PC-3 (cell line): Measurements from ENCODE around the gene PLPP1. TPM values are rescaled to one million over a fixed set of nuclear protein-coding genes. Genes with fewer than 3 reads are reported as not detected.

Experiments
- ATAC-seq: fragments of 200-7000 bp; cut with Tn5 transposase; 2 replicates; pipeline ENCODE4 v1.9.1; 2020; ENCODE audit warnings: mild to moderate bottlenecking, moderate library complexity
- BruUV-seq: library from RNA; stranded (reverse); fragments of 400-500 nt; replicated peaks from 2 replicates; lab custom pipeline; 2021; lab: Mats Ljungman, UMichigan
- CTCF ChIA-PET: fragments of 300-600 bp; sonication (Branson Sonifier 250); formaldehyde crosslinking; loops from one replicate; lab custom pipeline; 2022; ENCODE audit warnings: antibody characterized with exemption; lab: Charles Lee
- POLR2A ChIA-PET: fragments of 300-600 bp; sonication (Branson Sonifier 250); formaldehyde crosslinking; loops from one replicate; lab custom pipeline; 2022; ENCODE audit warnings: antibody characterized with exemption; ENCODE audit not compliant: unreplicated experiment; lab: Charles Lee
- DNase-seq: peaks from one replicate; pipeline ENCODE4 v3.0.0-alpha.2; 2015
- H2AFZ ChIP-seq: fragments of 300-600 bp; sonication (generic); 2 replicates; pipeline ENCODE4 v1.6.0; 2016; ENCODE audit warnings: antibody characterized with exemption, low read length
- H3F3A ChIP-seq: fragments of 300-600 bp; sonication (generic); one replicate; pipeline ENCODE4 v1.6.0; 2017; ENCODE audit warnings: antibody characterized with exemption, low read length, control low read depth, mild to moderate bottlenecking; ENCODE audit not compliant: unreplicated experiment
- H3K27ac ChIP-seq: fragments of 300-600 bp; sonication (generic); 2 replicates; pipeline ENCODE4 v1.5.1; 2016; ENCODE audit warnings: mild to moderate bottlenecking, low read length
- H3K27me3 ChIP-seq: fragments of 300-600 bp; sonication (generic); 2 replicates; pipeline ENCODE4 v1.6.1; 2016; ENCODE audit warnings: low read length, mixed read lengths
- H3K36me3 ChIP-seq: fragments of 300-600 bp; sonication (generic); 2 replicates; pipeline ENCODE4 v1.6.1; 2016; ENCODE audit warnings: low read depth, mixed run types, low read length, mixed read lengths
- H3K4me1 ChIP-seq: fragments of 300-600 bp; sonication (generic); 2 replicates; pipeline ENCODE4 v1.5.1; 2016; ENCODE audit warnings: low read length; ENCODE audit not compliant: insufficient read depth
- H3K4me2 ChIP-seq: fragments of 300-600 bp; sonication (generic); 2 replicates; pipeline ENCODE4 v1.6.0; 2016; ENCODE audit warnings: low read length
- H3K4me3 ChIP-seq: fragments of 300-600 bp; sonication (generic); 2 replicates; pipeline ENCODE4 v1.5.1; 2016; ENCODE audit warnings: mild to moderate bottlenecking, low read length, mixed read lengths
- H3K79me2 ChIP-seq: fragments of 300-600 bp; sonication (generic); 2 replicates; pipeline ENCODE4 v1.6.1; 2017; ENCODE audit warnings: low read length, mixed read lengths
- H3K9ac ChIP-seq: fragments of 300-600 bp; sonication (generic); 2 replicates; pipeline ENCODE4 v1.6.0; 2016; ENCODE audit warnings: mild to moderate bottlenecking, low read length
- H3K9me2 ChIP-seq: fragments of 300-600 bp; sonication (generic); replicated peaks from 2 replicates; pipeline ENCODE4 v1.6.1; 2016; ENCODE audit warnings: mixed run types, low read length, mixed read lengths
- H3K9me3 ChIP-seq: fragments of 300-600 bp; sonication (generic); 2 replicates; pipeline ENCODE4 v1.6.1; 2016; ENCODE audit warnings: low read length, mixed read lengths
- H4K20me1 ChIP-seq: fragments of 300-600 bp; sonication (generic); 2 replicates; pipeline ENCODE4 v1.6.1; 2016; ENCODE audit warnings: low read length, mixed read lengths
- CTCF ChIP-seq: fragments of 300-600 bp; sonication (generic); conservative IDR thresholded peaks from 2 replicates; pipeline ENCODE4 v1.5.1; 2017; ENCODE audit warnings: antibody characterized with exemption, low read depth, mild to moderate bottlenecking, low read length
- EZH2 ChIP-seq: fragments of 300-600 bp; sonication (generic); IDR thresholded peaks from one replicate; pipeline ENCODE4 v1.6.1; 2017; ENCODE audit warnings: antibody characterized with exemption, mild to moderate bottlenecking, low read length; ENCODE audit not compliant: unreplicated experiment
- EZH2phosphoT487 ChIP-seq: fragments of 300-600 bp; sonication (generic); IDR thresholded peaks from 2 replicates; pipeline ENCODE4 v1.6.1; 2018; ENCODE audit warnings: mild to moderate bottlenecking, antibody characterized with exemption, low read length, borderline replicate concordance
- intact Hi-C: fragments of 100-400 bp; cut with micrococcal nuclease; formaldehyde crosslinking; loops from 2 replicates; pipeline ENCODE4 v1.9.0; 2023
- total RNA-seq: library from RNA; depleted of rRNA; stranded (reverse); fragments of >200 nt; gene quantifications from 2 replicates; pipeline ENCODE4 v1.2.3, GENCODE V29; 2014

The PLPP1 gene
- total RNA-seq, 1 experiment from 2014 or later = 16.2 TPM

- Histone ChIP-seq H3K9ac (no peak overlapping the region), H3K4me1 (peaks cover 4% of the 10 kb centered on the region; the same call in 1 of the 2 replicates), H4K20me1 (no peaks in the 10 kb centered on the region), H3K9me2 (no peaks in the 10 kb centered on the region), H3K9me3 (no peaks in the 10 kb centered on the region), H3K27ac (no peak overlapping the region), H3K4me2 (no peak overlapping the region), H3K4me3 (no peak overlapping the region), H3F3A (no peaks in the 10 kb centered on the region), H3K36me3 (no peaks in the 10 kb centered on the region), H3K79me2 (no peaks in the 10 kb centered on the region), H2AFZ (no peak overlapping the region), H3K27me3 (no peaks in the 10 kb centered on the region)
- intact Hi-C loops = no loop called here
- BruUV-seq = no TSS peak
- DNase-seq (peak; percentile 5), ATAC-seq (no peak)
- TF ChIP-seq CTCF (no peak), EZH2 (no peak), EZH2phosphoT487 (no peak)
- CTCF ChIA-PET = no interaction called here
- POLR2A ChIA-PET = no interaction called here
Measured at GRCh38 chr5:55518831-55519390, 15.9 kb downstream of the PLPP1 start.

- H3K9ac ChIP-seq = no peak overlapping the region
- H3K79me2 ChIP-seq = no peaks in the 10 kb centered on the region
- intact Hi-C loops = no loop called here
- no peak for ATAC-seq
- peaks cover 4% of the 10 kb centered on the region; the same call in 1 of the 2 replicates for H3K4me1 ChIP-seq
- ChIA-PET CTCF (no interaction called here), POLR2A (no interaction called here)
- H3F3A ChIP-seq = no peaks in the 10 kb centered on the region
- no peak overlapping the region for H2AFZ ChIP-seq
- H3K4me3 ChIP-seq = no peak overlapping the region
- BruUV-seq = no TSS peak
- no peak for TF ChIP-seq CTCF
- no peak for TF ChIP-seq EZH2
- TF ChIP-seq EZH2phosphoT487 = no peak
- no peaks in the 10 kb centered on the region for H4K20me1 ChIP-seq
- H3K27ac ChIP-seq = no peak overlapping the region
- no peak for DNase-seq
- no peaks in the 10 kb centered on the region for H3K36me3 ChIP-seq
- H3K9me2 ChIP-seq = no peaks in the 10 kb centered on the region
- H3K9me3 ChIP-seq = no peaks in the 10 kb centered on the region
- no peak overlapping the region for H3K4me2 ChIP-seq
- H3K27me3 ChIP-seq = no peaks in the 10 kb centered on the region
Measured at GRCh38 chr5:55517804-55518203, 17.0 kb downstream of the PLPP1 start.

GRCh38 chr5:55511010-55511409, 23.8 kb downstream of the PLPP1 start:
- no peak for ATAC-seq
- H3K4me3 ChIP-seq = no peak overlapping the region
- peaks cover 32% of the 10 kb centered on the region for H3K4me1 ChIP-seq
- H3K79me2 ChIP-seq = no peaks in the 10 kb centered on the region
- H3F3A ChIP-seq = no peaks in the 10 kb centered on the region
- H3K36me3 ChIP-seq = no peaks in the 10 kb centered on the region
- H3K9ac ChIP-seq = no peak overlapping the region
- no peaks in the 10 kb centered on the region for H3K9me3 ChIP-seq
- 0 out of 2 replicates have a peak overlapping the region, but pooled peaks have one; percentile 68 for H3K4me2 ChIP-seq
- H2AFZ ChIP-seq = no peak overlapping the region
- intact Hi-C loops = no loop called here
- no peaks in the 10 kb centered on the region for H3K27me3 ChIP-seq
- TF ChIP-seq CTCF = no peak
- no peak for TF ChIP-seq EZH2
- no peak for TF ChIP-seq EZH2phosphoT487
- no peaks in the 10 kb centered on the region for H4K20me1 ChIP-seq
- BruUV-seq = no TSS peak
- CTCF ChIA-PET = no interaction called here
- no peak for DNase-seq
- POLR2A ChIA-PET = no interaction called here
- no peak overlapping the region for H3K27ac ChIP-seq
- no peaks in the 10 kb centered on the region for H3K9me2 ChIP-seq
